GM18519 (cell line): Measurements from ENCODE around the gene HDLBP.
"Not testable (repeated sequence)": the region's sequence is repeated elsewhere in the genome, so short reads cannot be mapped to it uniquely, and the experiment has no call there.

Experiments
- ATAC-seq: cut with Tn5 transposase; IDR thresholded peaks from one replicate; pipeline ENCODE4 v1.9.1; 2021; ENCODE audit warnings: mild to moderate bottlenecking, moderate library complexity; ENCODE audit not compliant: unreplicated experiment, low FRiP score

The HDLBP gene

GRCh38 chr2:241330616-241330981 lies 15.1 kb upstream of the HDLBP start:
- ATAC-seq: no peak

GRCh38 chr2:241329669-241330615 lies 14.5 kb upstream of the HDLBP start:
- no peak for ATAC-seq

- no peak for ATAC-seq
Measured at GRCh38 chr2:241325257-241325656, 9.8 kb upstream of the HDLBP start.

DNA sequence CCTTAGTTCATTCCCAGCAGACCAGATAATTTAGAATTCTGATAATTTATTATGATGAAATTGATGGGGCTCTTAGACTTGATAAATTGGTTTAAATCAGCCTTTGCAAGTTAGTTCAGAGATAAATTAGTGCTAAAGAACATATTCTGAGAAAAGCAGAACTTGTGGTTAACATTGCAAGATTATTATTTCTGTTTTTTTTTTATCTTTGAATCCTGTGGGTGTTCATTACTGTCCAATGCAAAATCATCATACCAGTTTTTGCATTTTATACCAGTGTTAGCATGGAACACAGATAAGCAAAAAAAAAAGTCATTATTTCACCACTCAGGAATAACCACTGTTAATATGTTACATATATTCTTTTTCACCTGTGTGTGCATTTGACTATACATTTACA lies 9.3 kb upstream of the HDLBP start:
- no peak for ATAC-seq

GRCh38 chr2:241323778-241324177 lies 8.3 kb upstream of the HDLBP start:
- no peak for ATAC-seq

- ATAC-seq: no peak
Measured at GRCh38 chr2:241321886-241322285, 6.4 kb upstream of the HDLBP start.

GRCh38 chr2:241321033-241321432 lies 5.6 kb upstream of the HDLBP start:
- ATAC-seq: no peak

DNA sequence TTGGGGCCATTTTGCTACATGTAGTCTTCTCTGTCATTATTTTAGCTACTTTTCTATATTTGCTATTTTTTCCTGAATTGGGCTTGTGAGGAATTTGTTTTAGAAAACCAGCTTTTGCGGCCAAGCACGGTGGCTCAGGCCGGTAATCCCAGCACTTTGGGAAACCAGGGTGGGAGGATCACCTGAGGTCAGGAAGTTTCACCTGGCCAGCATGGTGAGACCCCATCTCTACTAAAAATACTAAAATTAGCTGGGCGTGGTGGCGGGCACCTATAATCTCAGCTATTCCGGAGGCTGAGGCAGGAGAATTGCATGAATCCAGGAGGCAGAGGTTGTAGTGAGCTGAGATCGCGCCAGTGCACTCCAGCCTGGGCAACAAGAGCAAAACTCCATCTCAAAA lies 4.9 kb upstream of the HDLBP start:
- ATAC-seq: no peak

- ATAC-seq: not testable (repeated sequence)
Measured at GRCh38 chr2:241318830-241319229, 3.4 kb upstream of the HDLBP start.

GRCh38 chr2:241317391-241317790 lies 1.9 kb upstream of the HDLBP start:
- no peak for ATAC-seq

DNA sequence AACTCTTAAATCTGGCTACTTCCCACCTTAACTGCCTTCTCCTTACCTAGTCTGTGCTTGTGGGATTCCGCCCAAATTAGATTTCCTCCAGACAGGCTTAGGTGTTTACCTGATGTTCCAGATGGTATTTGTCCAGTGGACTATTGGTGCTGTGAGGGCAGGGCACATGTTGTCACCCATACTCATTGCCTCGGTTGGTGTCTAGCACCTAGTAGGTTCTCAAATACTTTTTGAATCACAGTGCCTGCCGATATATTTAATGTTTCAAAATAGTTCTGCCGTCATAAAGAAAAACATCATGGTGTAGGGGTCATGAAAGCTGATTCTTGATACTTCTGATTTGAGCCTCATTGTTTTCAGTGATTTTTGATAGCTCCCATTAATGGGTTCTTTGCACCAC lies 1.4 kb upstream of the HDLBP start:
- ATAC-seq: no peak

GRCh38 chr2:241315879-241316631 lies 583 bp upstream of the HDLBP start, which contains the start of gene SEPTIN2:
Gene SEPTIN2 (plus strand): TSS chr2:241315925. CDS start chr2:241324233, 8,308 bp downstream.
- ATAC-seq: peak; percentile 9

GRCh38 chr2:241314226-241315092 lies 1.0 kb downstream of the HDLBP start:
- peak; percentile 11 for ATAC-seq

DNA sequence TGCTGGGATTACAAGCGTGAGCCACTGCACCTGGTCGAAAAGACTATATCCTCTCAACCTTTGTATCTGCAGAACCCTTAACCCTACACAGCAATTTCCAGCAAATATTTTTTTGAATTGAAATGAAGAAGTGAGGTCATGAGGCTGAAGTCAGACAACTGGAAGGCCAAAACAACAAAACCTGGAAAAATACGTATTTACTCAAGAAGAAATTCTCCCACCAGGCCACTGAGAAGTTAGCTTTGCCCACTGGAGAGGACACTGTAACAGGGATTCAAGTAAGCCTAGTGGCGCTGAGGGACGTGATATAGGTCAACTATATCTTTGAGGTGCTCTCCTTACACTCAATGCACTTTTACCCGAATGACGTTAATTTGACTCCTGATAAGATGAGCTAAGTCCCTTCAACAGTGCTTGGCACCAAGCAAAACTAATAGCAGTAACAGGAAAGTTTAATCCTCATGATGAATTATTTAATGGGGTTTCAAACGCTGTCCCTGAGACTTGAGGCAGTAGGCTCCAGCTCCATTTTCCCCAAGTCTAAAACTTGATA lies 1.9 kb downstream of the HDLBP start:
- no peak for ATAC-seq

DNA sequence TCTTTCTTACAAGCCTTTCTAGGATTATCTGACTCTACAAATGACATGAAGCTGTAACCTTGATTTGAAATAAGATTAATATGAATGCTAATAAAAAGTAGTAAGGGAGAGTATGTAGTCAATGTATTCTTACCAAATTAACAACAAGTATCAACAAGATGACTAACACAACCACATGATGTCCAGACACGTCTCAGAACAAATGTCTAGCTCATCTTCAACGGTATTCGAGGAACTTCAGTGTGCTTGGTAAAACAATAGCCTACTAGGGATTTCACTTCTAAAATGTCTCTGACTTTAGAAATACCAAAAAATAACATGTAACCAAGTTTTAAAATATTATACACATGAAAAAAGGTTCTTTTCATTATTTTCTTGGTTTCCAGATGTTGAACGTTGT lies 3.4 kb downstream of the HDLBP start:
- no peak for ATAC-seq

DNA sequence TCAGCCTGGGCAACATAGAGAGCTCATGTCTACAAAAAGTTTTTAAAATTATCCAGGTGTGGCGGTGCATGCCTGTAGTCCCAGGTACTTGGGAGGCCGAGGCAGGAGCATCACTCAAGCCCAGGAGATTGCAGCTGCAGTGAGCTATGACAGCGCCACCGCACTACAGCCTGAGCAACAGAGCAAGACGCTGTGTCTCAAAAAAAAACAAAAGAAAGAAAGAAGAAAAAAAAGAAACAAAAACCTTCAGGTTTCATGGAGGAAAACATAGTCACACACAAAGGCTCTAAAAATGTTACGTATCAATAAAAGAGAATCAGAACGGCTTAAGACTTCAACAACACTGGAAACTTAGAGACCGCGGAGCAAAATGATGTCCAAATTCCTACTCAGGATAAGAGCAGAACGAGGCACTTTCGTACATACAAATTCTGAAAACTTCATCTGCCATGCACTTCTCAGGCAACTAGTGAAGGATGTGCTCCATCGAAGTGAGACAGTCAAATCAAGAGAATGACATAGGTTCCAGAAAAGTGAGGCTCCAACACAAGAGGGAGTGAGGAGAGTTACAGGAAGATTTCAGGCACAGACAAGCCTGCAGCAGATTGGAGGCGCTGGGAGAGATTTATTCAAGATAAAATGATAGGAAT lies 4.4 kb downstream of the HDLBP start:
- ATAC-seq: no peak

GRCh38 chr2:241309684-241310117 lies 5.8 kb downstream of the HDLBP start:
- ATAC-seq: no peak

GRCh38 chr2:241308832-241309500 lies 6.5 kb downstream of the HDLBP start:
- ATAC-seq: no peak

DNA sequence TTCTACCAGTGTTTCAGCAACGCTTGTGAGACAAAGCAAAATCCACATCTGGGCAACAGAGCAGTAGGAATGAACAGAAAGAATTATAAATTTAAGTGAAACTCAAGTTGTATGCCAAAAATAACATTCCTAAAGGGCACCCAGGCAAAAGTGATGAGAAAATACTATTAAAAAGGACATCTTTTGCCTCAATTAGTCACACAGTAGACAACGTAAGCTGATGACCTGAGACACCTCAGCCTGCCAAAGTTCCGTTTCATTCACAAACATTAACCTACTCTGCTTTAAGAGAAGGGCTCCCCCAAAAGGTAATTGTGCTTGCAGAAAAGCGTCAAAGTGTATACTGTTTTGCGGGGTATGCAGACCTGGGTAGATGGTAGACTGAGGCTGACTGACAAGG lies 7.2 kb downstream of the HDLBP start:
- no peak for ATAC-seq
